Measurements from ENCODE around the gene AMH. TPM values are rescaled to one million over a fixed set of nuclear protein-coding genes. Genes with fewer than 3 reads are reported as not detected.
A peak's percentile ranks its signal among the peaks of the same experiment; 100 is the strongest.

AMH gene
- total and polyA plus RNA-seq, 2 of the 13 experiments (the other 11 are each of a cell fraction or from before 2014, with no cell fraction given): 0.03 to 0.18 TPM

DNA sequence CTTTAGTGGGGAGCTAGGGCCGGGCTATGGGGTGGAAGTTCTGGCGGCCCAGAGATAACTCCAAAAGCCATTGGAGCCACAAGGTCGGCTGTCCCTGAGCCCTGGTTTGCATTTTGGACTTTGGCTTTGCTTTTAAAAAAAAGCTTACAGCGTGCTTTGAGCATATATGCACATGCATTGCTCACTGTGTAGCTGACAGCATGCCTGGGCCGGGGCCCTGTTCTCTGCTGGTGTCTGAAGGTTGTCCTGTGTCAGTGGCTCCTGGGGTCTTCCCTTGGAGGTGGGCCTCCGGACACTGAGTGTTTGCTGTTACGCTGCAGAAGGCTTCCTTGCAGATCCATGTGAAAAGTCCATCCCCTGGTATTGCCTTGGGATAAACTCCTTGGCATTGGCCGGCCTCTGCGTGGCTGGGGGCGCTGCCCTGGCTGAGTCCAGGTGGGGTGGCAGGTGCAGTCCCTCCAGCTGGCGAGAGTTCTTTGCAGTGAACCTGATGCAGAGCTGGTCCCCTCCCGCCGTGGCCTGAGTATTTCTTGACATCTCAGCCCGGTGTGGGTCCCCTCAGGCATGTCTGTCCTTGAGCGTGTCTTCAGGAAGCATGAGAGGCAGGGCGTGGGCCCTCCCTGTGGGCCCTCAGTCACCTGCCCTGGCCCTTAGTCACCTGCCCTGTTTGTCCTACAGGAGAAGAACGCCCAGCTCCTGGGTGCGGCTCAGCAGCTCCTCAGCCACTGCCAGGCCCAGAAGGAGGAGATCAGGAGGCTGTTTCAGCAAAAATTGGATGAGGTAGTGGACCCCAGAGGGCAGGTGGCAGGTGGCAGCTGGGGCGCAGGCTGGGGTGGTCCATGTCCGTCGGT is 36.0 kb upstream of the AMH start (continued):
- TF ChIP-seq ZNF143 (CRISPR knock-in tag; IDR thresholded peaks at IDR 0.05) (0 out of 2 replicates have a peak, but pooled peaks have one; percentile 36), RAD21 (CRISPR knock-in tag; IDR thresholded peaks at IDR 0.05) (peak; percentile 31; the same call in 1 of the 2 replicates), CCDC6 (CRISPR knock-in tag; IDR thresholded peaks at IDR 0.05) (peak; percentile 39; the same call in 1 of the 2 replicates), ZNF263 (CRISPR knock-in tag; IDR thresholded peaks at IDR 0.05) (peak; percentile 79), ZBTB20 (CRISPR knock-in tag; IDR thresholded peaks at IDR 0.05; ENCODE audit: borderline replicate concordance, low read depth) (peak; percentile 91; the same call in 1 of the 2 replicates), MXD3 (CRISPR knock-in tag; IDR thresholded peaks at IDR 0.05) (peak; percentile 53; the same call in 1 of the 2 replicates), RFXAP (CRISPR knock-in tag; IDR thresholded peaks at IDR 0.05; ENCODE audit: borderline replicate concordance) (peak; percentile 84; the same call in 1 of the 2 replicates), BCL6 (CRISPR knock-in tag; IDR thresholded peaks at IDR 0.05) (peak; percentile 27; the same call in 1 of the 2 replicates), WIZ (CRISPR knock-in tag; IDR thresholded peaks at IDR 0.05) (no peak), ZNF737 (CRISPR knock-in tag; IDR thresholded peaks at IDR 0.05; ENCODE audit: borderline replicate concordance) (no peak; the same call in 1 of the 2 replicates), KLF6 (CRISPR knock-in tag; IDR thresholded peaks at IDR 0.05) (0 out of 2 replicates have a peak, but pooled peaks have one; percentile 49), MEIS2 (CRISPR knock-in tag; IDR thresholded peaks at IDR 0.05) (peak; percentile 94), ISX (CRISPR knock-in tag; conservative IDR thresholded peaks at IDR 0.05) (peak; percentile 92; the same call in 1 of the 2 replicates), ZNF761 (CRISPR knock-in tag; conservative IDR thresholded peaks at IDR 0.05) (peak; percentile 74; the same call in 1 of the 2 replicates), CC2D1A (CRISPR knock-in tag; IDR thresholded peaks at IDR 0.05) (no peak)
- TF ChIP-seq, protein P1, sequence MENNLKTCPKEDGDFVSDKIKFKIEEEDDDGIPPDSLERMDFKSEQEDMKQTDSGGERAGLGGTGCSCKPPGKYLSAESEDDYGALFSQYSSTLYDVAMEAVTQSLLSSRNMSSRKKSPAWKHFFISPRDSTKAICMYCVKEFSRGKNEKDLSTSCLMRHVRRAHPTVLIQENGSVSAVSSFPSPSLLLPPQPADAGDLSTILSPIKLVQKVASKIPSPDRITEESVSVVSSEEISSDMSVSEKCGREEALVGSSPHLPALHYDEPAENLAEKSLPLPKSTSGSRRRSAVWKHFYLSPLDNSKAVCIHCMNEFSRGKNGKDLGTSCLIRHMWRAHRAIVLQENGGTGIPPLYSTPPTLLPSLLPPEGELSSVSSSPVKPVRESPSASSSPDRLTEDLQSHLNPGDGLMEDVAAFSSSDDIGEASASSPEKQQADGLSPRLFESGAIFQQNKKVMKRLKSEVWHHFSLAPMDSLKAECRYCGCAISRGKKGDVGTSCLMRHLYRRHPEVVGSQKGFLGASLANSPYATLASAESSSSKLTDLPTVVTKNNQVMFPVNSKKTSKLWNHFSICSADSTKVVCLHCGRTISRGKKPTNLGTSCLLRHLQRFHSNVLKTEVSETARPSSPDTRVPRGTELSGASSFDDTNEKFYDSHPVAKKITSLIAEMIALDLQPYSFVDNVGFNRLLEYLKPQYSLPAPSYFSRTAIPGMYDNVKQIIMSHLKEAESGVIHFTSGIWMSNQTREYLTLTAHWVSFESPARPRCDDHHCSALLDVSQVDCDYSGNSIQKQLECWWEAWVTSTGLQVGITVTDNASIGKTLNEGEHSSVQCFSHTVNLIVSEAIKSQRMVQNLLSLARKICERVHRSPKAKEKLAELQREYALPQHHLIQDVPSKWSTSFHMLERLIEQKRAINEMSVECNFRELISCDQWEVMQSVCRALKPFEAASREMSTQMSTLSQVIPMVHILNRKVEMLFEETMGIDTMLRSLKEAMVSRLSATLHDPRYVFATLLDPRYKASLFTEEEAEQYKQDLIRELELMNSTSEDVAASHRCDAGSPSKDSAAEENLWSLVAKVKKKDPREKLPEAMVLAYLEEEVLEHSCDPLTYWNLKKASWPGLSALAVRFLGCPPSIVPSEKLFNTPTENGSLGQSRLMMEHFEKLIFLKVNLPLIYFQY (CRISPR knock-in tag; IDR thresholded peaks at IDR 0.05; ENCODE audit: borderline replicate concordance): peak; percentile 88; the same call in 1 of the 2 replicates
- TF ChIP-seq, protein P2, sequence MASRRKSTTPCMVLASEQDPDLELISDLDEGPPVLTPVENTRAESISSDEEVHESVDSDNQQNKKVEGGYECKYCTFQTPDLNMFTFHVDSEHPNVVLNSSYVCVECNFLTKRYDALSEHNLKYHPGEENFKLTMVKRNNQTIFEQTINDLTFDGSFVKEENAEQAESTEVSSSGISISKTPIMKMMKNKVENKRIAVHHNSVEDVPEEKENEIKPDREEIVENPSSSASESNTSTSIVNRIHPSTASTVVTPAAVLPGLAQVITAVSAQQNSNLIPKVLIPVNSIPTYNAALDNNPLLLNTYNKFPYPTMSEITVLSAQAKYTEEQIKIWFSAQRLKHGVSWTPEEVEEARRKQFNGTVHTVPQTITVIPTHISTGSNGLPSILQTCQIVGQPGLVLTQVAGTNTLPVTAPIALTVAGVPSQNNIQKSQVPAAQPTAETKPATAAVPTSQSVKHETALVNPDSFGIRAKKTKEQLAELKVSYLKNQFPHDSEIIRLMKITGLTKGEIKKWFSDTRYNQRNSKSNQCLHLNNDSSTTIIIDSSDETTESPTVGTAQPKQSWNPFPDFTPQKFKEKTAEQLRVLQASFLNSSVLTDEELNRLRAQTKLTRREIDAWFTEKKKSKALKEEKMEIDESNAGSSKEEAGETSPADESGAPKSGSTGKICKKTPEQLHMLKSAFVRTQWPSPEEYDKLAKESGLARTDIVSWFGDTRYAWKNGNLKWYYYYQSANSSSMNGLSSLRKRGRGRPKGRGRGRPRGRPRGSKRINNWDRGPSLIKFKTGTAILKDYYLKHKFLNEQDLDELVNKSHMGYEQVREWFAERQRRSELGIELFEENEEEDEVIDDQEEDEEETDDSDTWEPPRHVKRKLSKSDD (CRISPR knock-in tag; IDR thresholded peaks at IDR 0.05; ENCODE audit: low read depth): 0 out of 2 replicates have a peak, but pooled peaks have one; percentile 56
- TF ChIP-seq, protein P3, sequence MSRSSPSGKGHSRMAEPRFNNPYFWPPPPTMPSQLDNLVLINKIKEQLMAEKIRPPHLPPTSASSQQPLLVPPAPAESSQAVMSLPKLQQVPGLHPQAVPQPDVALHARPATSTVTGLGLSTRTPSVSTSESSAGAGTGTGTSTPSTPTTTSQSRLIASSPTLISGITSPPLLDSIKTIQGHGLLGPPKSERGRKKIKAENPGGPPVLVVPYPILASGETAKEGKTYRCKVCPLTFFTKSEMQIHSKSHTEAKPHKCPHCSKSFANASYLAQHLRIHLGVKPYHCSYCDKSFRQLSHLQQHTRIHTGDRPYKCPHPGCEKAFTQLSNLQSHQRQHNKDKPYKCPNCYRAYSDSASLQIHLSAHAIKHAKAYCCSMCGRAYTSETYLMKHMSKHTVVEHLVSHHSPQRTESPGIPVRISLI (CRISPR knock-in tag; IDR thresholded peaks at IDR 0.05; ENCODE audit: borderline replicate concordance): peak; percentile 99

All from HepG2 (cell line).